Measurements from ENCODE around the gene SLC7A9.
"Not testable (repeated sequence)": the region's sequence is repeated elsewhere in the genome, so short reads cannot be mapped to it uniquely, and the experiment has no call there.

SLC7A9 gene

GRCh38 chr19:32901504-32902161 is 32.1 kb upstream of the SLC7A9 start:
- H3K9ac ChIP-seq (ENCODE audit: low read depth, low read length) = no peak overlapping the region
- H3K36me3 ChIP-seq (ENCODE audit: control insufficient read depth, insufficient read depth, low read length) = no peaks in the 10 kb centered on the region
- H3K4me1 ChIP-seq (ENCODE audit: control insufficient read depth, insufficient read depth, low read length) = peaks cover 9% of the 10 kb centered on the region
- no peak overlapping the region for H3K4me3 ChIP-seq (ENCODE audit: low read depth, low read length)
- H3K9me3 ChIP-seq (ENCODE audit: control insufficient read depth, insufficient read depth, low read length) = no peaks in the 10 kb centered on the region
- no peaks in the 10 kb centered on the region for H3K27me3 ChIP-seq (ENCODE audit: control insufficient read depth, insufficient read depth, low read length)

- no peak overlapping the region for H3K9ac ChIP-seq (ENCODE audit: low read depth, low read length)
- H3K27me3 ChIP-seq (ENCODE audit: control insufficient read depth, insufficient read depth, low read length) = no peaks in the 10 kb centered on the region
- H3K36me3 ChIP-seq (ENCODE audit: control insufficient read depth, insufficient read depth, low read length) = no peaks in the 10 kb centered on the region
- no peaks in the 10 kb centered on the region for H3K9me3 ChIP-seq (ENCODE audit: control insufficient read depth, insufficient read depth, low read length)
- no peaks in the 10 kb centered on the region for H3K4me1 ChIP-seq (ENCODE audit: control insufficient read depth, insufficient read depth, low read length)
- H3K4me3 ChIP-seq (ENCODE audit: low read depth, low read length) = no peak overlapping the region
These were observed 27.1 kb upstream of the SLC7A9 start for GRCh38 chr19:32896516-32897214.

GRCh38 chr19:32895384-32895783 is 25.8 kb upstream of the SLC7A9 start:
- Histone ChIP-seq H3K9me3 (ENCODE audit: control insufficient read depth, insufficient read depth, low read length) (no peaks in the 10 kb centered on the region), H3K9ac (ENCODE audit: low read depth, low read length) (no peak overlapping the region), H3K4me1 (ENCODE audit: control insufficient read depth, insufficient read depth, low read length) (no peaks in the 10 kb centered on the region), H3K36me3 (ENCODE audit: control insufficient read depth, insufficient read depth, low read length) (no peaks in the 10 kb centered on the region), H3K4me3 (ENCODE audit: low read depth, low read length) (no peak overlapping the region), H3K27me3 (ENCODE audit: control insufficient read depth, insufficient read depth, low read length) (no peaks in the 10 kb centered on the region)

GRCh38 chr19:32891609-32892008 is 22.0 kb upstream of the SLC7A9 start:
- no peak overlapping the region for H3K4me3 ChIP-seq (ENCODE audit: low read depth, low read length)
- H3K9ac ChIP-seq (ENCODE audit: low read depth, low read length) = no peak overlapping the region
- no peaks in the 10 kb centered on the region for H3K36me3 ChIP-seq (ENCODE audit: control insufficient read depth, insufficient read depth, low read length)
- no peaks in the 10 kb centered on the region for H3K27me3 ChIP-seq (ENCODE audit: control insufficient read depth, insufficient read depth, low read length)
- H3K4me1 ChIP-seq (ENCODE audit: control insufficient read depth, insufficient read depth, low read length) = no peaks in the 10 kb centered on the region
- H3K9me3 ChIP-seq (ENCODE audit: control insufficient read depth, insufficient read depth, low read length) = no peaks in the 10 kb centered on the region

GRCh38 chr19:32890841-32891240 is 21.3 kb upstream of the SLC7A9 start:
- no peak overlapping the region for H3K4me3 ChIP-seq (ENCODE audit: low read depth, low read length)
- no peaks in the 10 kb centered on the region for H3K36me3 ChIP-seq (ENCODE audit: control insufficient read depth, insufficient read depth, low read length)

GRCh38 chr19:32890326-32890725 is 20.8 kb upstream of the SLC7A9 start:
- no peaks in the 10 kb centered on the region for H3K36me3 ChIP-seq (ENCODE audit: control insufficient read depth, insufficient read depth, low read length)
- no peaks in the 10 kb centered on the region for H3K9me3 ChIP-seq (ENCODE audit: control insufficient read depth, insufficient read depth, low read length)
- H3K4me1 ChIP-seq (ENCODE audit: control insufficient read depth, insufficient read depth, low read length) = no peaks in the 10 kb centered on the region
- H3K27me3 ChIP-seq (ENCODE audit: control insufficient read depth, insufficient read depth, low read length) = no peaks in the 10 kb centered on the region
- no peak overlapping the region for H3K4me3 ChIP-seq (ENCODE audit: low read depth, low read length)
- H3K9ac ChIP-seq (ENCODE audit: low read depth, low read length) = no peak overlapping the region

More at GRCh38 chr19:32890841-32891240, 21.3 kb upstream of the SLC7A9 start:
- Histone ChIP-seq H3K9ac (ENCODE audit: low read depth, low read length) (no peak overlapping the region), H3K4me1 (ENCODE audit: control insufficient read depth, insufficient read depth, low read length) (no peaks in the 10 kb centered on the region), H3K9me3 (ENCODE audit: control insufficient read depth, insufficient read depth, low read length) (no peaks in the 10 kb centered on the region), H3K27me3 (ENCODE audit: control insufficient read depth, insufficient read depth, low read length) (no peaks in the 10 kb centered on the region)

- Histone ChIP-seq H3K9me3 (ENCODE audit: control insufficient read depth, insufficient read depth, low read length) (no peaks in the 10 kb centered on the region), H3K36me3 (ENCODE audit: control insufficient read depth, insufficient read depth, low read length) (no peaks in the 10 kb centered on the region), H3K9ac (ENCODE audit: low read depth, low read length) (no peak overlapping the region), H3K4me3 (ENCODE audit: low read depth, low read length) (no peak overlapping the region), H3K27me3 (ENCODE audit: control insufficient read depth, insufficient read depth, low read length) (no peaks in the 10 kb centered on the region), H3K4me1 (ENCODE audit: control insufficient read depth, insufficient read depth, low read length) (no peaks in the 10 kb centered on the region)
These were observed 19.8 kb upstream of the SLC7A9 start for GRCh38 chr19:32889137-32889934.

GRCh38 chr19:32887572-32888215 is 18.1 kb upstream of the SLC7A9 start:
- Histone ChIP-seq H3K9me3 (ENCODE audit: control insufficient read depth, insufficient read depth, low read length) (no peaks in the 10 kb centered on the region), H3K27me3 (ENCODE audit: control insufficient read depth, insufficient read depth, low read length) (no peaks in the 10 kb centered on the region), H3K4me3 (ENCODE audit: low read depth, low read length) (no peak overlapping the region), H3K36me3 (ENCODE audit: control insufficient read depth, insufficient read depth, low read length) (no peaks in the 10 kb centered on the region), H3K9ac (ENCODE audit: low read depth, low read length) (no peak overlapping the region), H3K4me1 (ENCODE audit: control insufficient read depth, insufficient read depth, low read length) (no peaks in the 10 kb centered on the region)

- H3K4me3 ChIP-seq (ENCODE audit: low read depth, low read length) = no peak overlapping the region
- no peaks in the 10 kb centered on the region for H3K27me3 ChIP-seq (ENCODE audit: control insufficient read depth, insufficient read depth, low read length)
- H3K9me3 ChIP-seq (ENCODE audit: control insufficient read depth, insufficient read depth, low read length) = no peaks in the 10 kb centered on the region
- no peaks in the 10 kb centered on the region for H3K36me3 ChIP-seq (ENCODE audit: control insufficient read depth, insufficient read depth, low read length)
- no peak overlapping the region for H3K9ac ChIP-seq (ENCODE audit: low read depth, low read length)
- H3K4me1 ChIP-seq (ENCODE audit: control insufficient read depth, insufficient read depth, low read length) = no peaks in the 10 kb centered on the region
These were observed 16.7 kb upstream of the SLC7A9 start for GRCh38 chr19:32886241-32886640.

GRCh38 chr19:32885255-32885654 is 15.7 kb upstream of the SLC7A9 start:
- H3K4me1 ChIP-seq (ENCODE audit: control insufficient read depth, insufficient read depth, low read length); H3K27me3 ChIP-seq (ENCODE audit: control insufficient read depth, insufficient read depth, low read length); H3K36me3 ChIP-seq (ENCODE audit: control insufficient read depth, insufficient read depth, low read length); H3K9ac ChIP-seq (ENCODE audit: low read depth, low read length); H3K4me3 ChIP-seq (ENCODE audit: low read depth, low read length); H3K9me3 ChIP-seq (ENCODE audit: control insufficient read depth, insufficient read depth, low read length): not testable (repeated sequence)

GRCh38 chr19:32881766-32882165 is 12.2 kb upstream of the SLC7A9 start:
- Histone ChIP-seq H3K27me3 (ENCODE audit: control insufficient read depth, insufficient read depth, low read length) (no peaks in the 10 kb centered on the region), H3K4me3 (ENCODE audit: low read depth, low read length) (no peak overlapping the region), H3K9me3 (ENCODE audit: control insufficient read depth, insufficient read depth, low read length) (no peaks in the 10 kb centered on the region), H3K36me3 (ENCODE audit: control insufficient read depth, insufficient read depth, low read length) (no peaks in the 10 kb centered on the region), H3K9ac (ENCODE audit: low read depth, low read length) (no peak overlapping the region), H3K4me1 (ENCODE audit: control insufficient read depth, insufficient read depth, low read length) (no peaks in the 10 kb centered on the region)
